HEK293T (cell line): ENCODE results near the gene FNBP1L.
A peak's percentile ranks its signal among the peaks of the same experiment; 100 is the strongest.

Experiments used
- CTCF ChIA-PET: fragments of 350-600 bp; formaldehyde crosslinking; extraction: SDS; loops from one replicate; lab custom pipeline; 2021; ENCODE audit warnings: antibody characterized with exemption, inconsistent platforms; lab: Yijun Ruan, JAX
- POLR2A ChIA-PET: fragments of 350-600 bp; formaldehyde crosslinking; extraction: SDS; loops from one replicate; lab custom pipeline; 2020; ENCODE audit warnings: antibody characterized with exemption, inconsistent platforms; lab: Yijun Ruan, JAX
- DNase-seq: peaks from one replicate; pipeline ENCODE4 v3.0.0; 2012; ENCODE audit warnings: mixed read lengths; ENCODE audit errors: extremely low spot score
- ARNT ChIP-seq: fragments of 450-650 bp; IDR thresholded peaks from 2 replicates; pipeline ENCODE4 v1.6.1; 2017; ENCODE audit warnings: mild to moderate bottlenecking
- BHLHE40 ChIP-seq: fragments of 450-650 bp; IDR thresholded peaks from 2 replicates; pipeline ENCODE4 v1.6.1; 2016; ENCODE audit warnings: mild to moderate bottlenecking, moderate library complexity, borderline replicate concordance
- CTBP1 ChIP-seq: fragments of 450-650 bp; IDR thresholded peaks from 2 replicates; pipeline ENCODE4 v1.6.1; 2016; ENCODE audit warnings: borderline replicate concordance
- ELF4 ChIP-seq: fragments of 450-650 bp; IDR thresholded peaks from 2 replicates; pipeline ENCODE4 v1.6.1; 2017; ENCODE audit warnings: antibody characterized with exemption
- FOXA1 ChIP-seq: fragments of 450-650 bp; IDR thresholded peaks from 2 replicates; pipeline ENCODE4 v1.6.1; 2016; ENCODE audit warnings: mild to moderate bottlenecking
- FOXK2 ChIP-seq: fragments of 450-650 bp; IDR thresholded peaks from 2 replicates; pipeline ENCODE4 v1.6.1; 2016; ENCODE audit warnings: mild to moderate bottlenecking
- FOXM1 ChIP-seq: fragments of 450-650 bp; IDR thresholded peaks from 2 replicates; pipeline ENCODE4 v1.6.1; 2017; ENCODE audit warnings: mild to moderate bottlenecking, borderline replicate concordance
- HDGF ChIP-seq: fragments of 450-650 bp; IDR thresholded peaks from 2 replicates; pipeline ENCODE4 v1.6.1; 2017; ENCODE audit warnings: antibody characterized with exemption, borderline replicate concordance
- L3MBTL2 ChIP-seq: fragments of 450-650 bp; conservative IDR thresholded peaks from 2 replicates; pipeline ENCODE4 v1.6.1; 2016; ENCODE audit warnings: mild to moderate bottlenecking
- LEF1 ChIP-seq: fragments of 450-650 bp; IDR thresholded peaks from 2 replicates; pipeline ENCODE4 v1.6.1; 2017; ENCODE audit warnings: mild to moderate bottlenecking, borderline replicate concordance
- NFRKB ChIP-seq: fragments of 450-650 bp; IDR thresholded peaks from 2 replicates; pipeline ENCODE4 v1.6.1; 2016; ENCODE audit warnings: mild to moderate bottlenecking, moderate library complexity
- SP1 ChIP-seq: fragments of 450-650 bp; IDR thresholded peaks from 2 replicates; pipeline ENCODE4 v1.6.1; 2017
- SUZ12 ChIP-seq: fragments of 450-650 bp; IDR thresholded peaks from 2 replicates; pipeline ENCODE4 v1.6.1; 2016; ENCODE audit warnings: mild to moderate bottlenecking
- TARDBP ChIP-seq: fragments of 450-650 bp; IDR thresholded peaks from 2 replicates; pipeline ENCODE4 v1.6.1; 2016
- ZNF384 ChIP-seq: fragments of 450-650 bp; IDR thresholded peaks from 2 replicates; pipeline ENCODE4 v1.6.1; 2016
- TF ChIP-seq, protein P1 (sequence below): fragments of 450-650 bp; IDR thresholded peaks from 2 replicates; pipeline ENCODE4 v1.6.1; 2016

FNBP1L gene

DNA sequence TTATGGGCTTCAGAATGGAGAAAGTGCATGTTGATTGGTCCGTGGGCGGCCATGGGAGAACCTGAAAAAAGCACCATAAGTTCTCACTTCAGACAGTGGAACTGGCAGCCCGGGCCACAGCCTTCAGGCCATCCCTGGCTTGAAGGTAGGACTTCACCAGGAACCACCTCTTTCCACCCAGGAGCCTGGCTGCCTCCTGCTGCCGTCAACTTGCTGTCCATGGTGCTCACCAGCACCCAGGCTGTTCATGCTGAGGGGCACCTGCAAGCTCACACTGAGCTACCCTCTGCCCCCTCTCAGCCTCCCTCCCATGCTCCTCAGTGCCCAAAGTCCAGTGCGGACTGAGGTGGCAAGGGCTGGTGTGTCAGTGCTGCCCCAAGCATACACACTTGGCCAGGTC is 12.9 kb upstream of the FNBP1L start:
- no peak for DNase-seq
- ChIA-PET POLR2A (no interaction called here), CTCF (no interaction called here)
- TF ChIP-seq LEF1 (no peak), FOXA1 (no peak), TARDBP (no peak), FOXM1 (no peak), CTBP1 (no peak), ELF4 (no peak), SP1 (no peak), L3MBTL2 (no peak), NFRKB (no peak), HDGF (no peak), ARNT (no peak), SUZ12 (no peak), FOXK2 (no peak)
- TF ChIP-seq, protein P1, sequence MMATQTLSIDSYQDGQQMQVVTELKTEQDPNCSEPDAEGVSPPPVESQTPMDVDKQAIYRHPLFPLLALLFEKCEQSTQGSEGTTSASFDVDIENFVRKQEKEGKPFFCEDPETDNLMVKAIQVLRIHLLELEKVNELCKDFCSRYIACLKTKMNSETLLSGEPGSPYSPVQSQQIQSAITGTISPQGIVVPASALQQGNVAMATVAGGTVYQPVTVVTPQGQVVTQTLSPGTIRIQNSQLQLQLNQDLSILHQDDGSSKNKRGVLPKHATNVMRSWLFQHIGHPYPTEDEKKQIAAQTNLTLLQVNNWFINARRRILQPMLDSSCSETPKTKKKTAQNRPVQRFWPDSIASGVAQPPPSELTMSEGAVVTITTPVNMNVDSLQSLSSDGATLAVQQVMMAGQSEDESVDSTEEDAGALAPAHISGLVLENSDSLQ: no peak

DNA sequence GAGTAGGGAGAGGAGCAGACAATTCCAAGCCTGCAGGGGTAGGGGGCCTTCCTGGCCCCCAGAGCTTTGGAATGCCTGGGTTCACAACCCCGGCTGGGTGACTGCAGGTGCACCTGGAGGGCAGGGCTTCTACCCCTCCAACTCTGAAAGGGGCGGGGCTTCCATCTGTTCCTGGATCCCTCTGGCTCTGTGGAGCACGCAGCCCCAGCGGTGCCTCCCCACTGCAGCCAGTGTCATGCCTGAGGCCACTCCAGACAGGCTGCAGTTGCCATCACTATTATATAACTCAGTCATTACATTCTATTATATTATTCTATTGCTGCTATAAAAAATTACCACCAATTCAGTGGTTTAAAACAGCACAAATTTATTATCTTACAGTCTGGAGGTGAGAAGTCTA is 12.5 kb upstream of the FNBP1L start:
- POLR2A ChIA-PET: no interaction called here
- TF ChIP-seq ELF4: no peak
- TF ChIP-seq FOXA1: no peak
- no peak for TF ChIP-seq FOXK2
- no peak for TF ChIP-seq CTBP1
- no peak for TF ChIP-seq SUZ12
- TF ChIP-seq SP1: no peak
- TF ChIP-seq, protein P1: no peak
- DNase-seq: no peak
- CTCF ChIA-PET: no interaction called here

GRCh38 chr1:93436496-93436895 is 11.4 kb upstream of the FNBP1L start:
- no peak for TF ChIP-seq LEF1
- TF ChIP-seq BHLHE40: no peak
- no peak for TF ChIP-seq HDGF
- no peak for TF ChIP-seq SUZ12
- no peak for TF ChIP-seq FOXK2
- no peak for TF ChIP-seq TARDBP
- TF ChIP-seq ZNF384: no peak
- TF ChIP-seq SP1: no peak
- TF ChIP-seq, protein P1: no peak
- TF ChIP-seq NFRKB: no peak
- no peak for TF ChIP-seq L3MBTL2
- ChIA-PET POLR2A (no interaction called here), CTCF (no interaction called here)
- no peak for DNase-seq

- ChIA-PET POLR2A (no interaction called here), CTCF (interaction anchor here (1.2 kb wide), 1 partner anchor 14 kb away, joined by 3 read pairs; no protein-coding TSS in a partner anchor)
- no peak for TF ChIP-seq BHLHE40
- no peak for TF ChIP-seq LEF1
- no peak for TF ChIP-seq L3MBTL2
- TF ChIP-seq FOXM1: no peak
- no peak for TF ChIP-seq ELF4
- no peak for TF ChIP-seq FOXK2
- no peak for TF ChIP-seq FOXA1
- TF ChIP-seq SUZ12: no peak
- TF ChIP-seq ARNT: no peak
- TF ChIP-seq, protein P1: no peak
- no peak for TF ChIP-seq HDGF
- DNase-seq: peak; percentile 56
Observed at GRCh38 chr1:93437976-93438605, 9.8 kb upstream of the FNBP1L start.

DNA sequence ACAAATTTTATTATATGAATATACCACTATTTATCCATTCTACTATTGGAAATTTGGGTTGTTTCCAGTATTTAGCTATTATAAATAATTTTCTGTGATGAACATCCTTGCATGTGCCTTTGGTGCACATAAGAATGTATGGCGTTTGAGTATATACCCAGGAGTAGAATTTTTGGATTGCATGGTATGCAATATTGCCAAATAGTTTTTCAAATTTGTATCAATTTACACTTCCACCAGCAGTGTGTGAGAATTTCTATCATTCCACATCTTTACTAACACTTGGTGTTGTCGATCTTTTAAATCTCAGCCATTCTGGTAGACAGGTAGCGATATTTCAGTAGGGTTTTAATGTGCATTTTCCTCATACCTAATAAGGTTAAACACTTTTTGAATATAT is 9.2 kb upstream of the FNBP1L start:
- DNase-seq: no peak
- ChIA-PET CTCF (interaction anchor here (0.6 kb wide), 1 partner anchor 153 kb away, joined by 3 read pairs; no protein-coding TSS in a partner anchor), POLR2A (no interaction called here)
- no peak for TF ChIP-seq NFRKB
- TF ChIP-seq L3MBTL2: no peak
- no peak for TF ChIP-seq FOXA1
- no peak for TF ChIP-seq ELF4
- TF ChIP-seq SP1: no peak
- TF ChIP-seq TARDBP: no peak
- TF ChIP-seq, protein P1: no peak

DNA sequence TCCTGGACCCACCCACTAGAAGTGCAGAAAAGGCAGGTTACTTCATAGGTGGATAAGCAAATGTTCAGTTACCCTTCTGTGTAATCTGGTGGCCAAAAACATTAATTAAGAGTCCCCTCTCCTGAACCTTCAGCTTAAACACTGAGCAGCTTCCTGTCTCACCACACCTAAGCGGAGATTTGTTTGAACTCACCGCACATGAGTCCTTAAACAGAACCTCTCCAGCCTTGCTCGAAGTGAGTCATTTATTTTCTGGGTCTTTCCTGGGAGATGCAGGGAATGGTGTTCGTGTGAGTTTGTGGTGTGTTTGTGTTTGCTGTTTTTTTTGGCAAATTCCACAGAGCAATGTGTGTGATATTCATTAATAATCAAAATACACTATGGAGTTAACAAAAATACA is 7.6 kb upstream of the FNBP1L start:
- POLR2A ChIA-PET: no interaction called here
- DNase-seq: no peak
- CTCF ChIA-PET: no interaction called here
- TF ChIP-seq NFRKB (no peak), ELF4 (no peak), SP1 (no peak), SUZ12 (no peak), FOXA1 (no peak)
- TF ChIP-seq, protein P1: no peak
